Stomach (tissue), 4 donors: Measurements from ENCODE around the gene KLHDC3.

Experiments
- EP300 ChIP-seq: sonication (generic); formaldehyde crosslinking; IDR thresholded peaks from one replicate; pipeline ENCODE4 v1.6.1; 2017; ENCODE audit warnings: antibody characterized with exemption
- POLR2A ChIP-seq, 4 donors: fragments of 450-650 bp; IDR thresholded peaks; one replicate each; pipeline ENCODE4 v1.6.1; 2016; ENCODE audit warnings: antibody characterized with exemption in 4 of 4, control low read depth in 2 of 4, mild to moderate bottlenecking in 1 of 4, moderate library complexity in 1 of 4
- POLR2AphosphoS5 ChIP-seq, 3 donors: sonication (generic); formaldehyde crosslinking; IDR thresholded peaks; one replicate each; pipeline ENCODE4 v1.6.1; 2016; ENCODE audit warnings: antibody characterized with exemption in 3 of 3
- TF ChIP-seq, protein P1 (sequence below), 7 experiments: fragments of 450-650 bp in 4 of 7; fragments of 200-600 bp in 3 of 7; sonication (generic) in 3 of 7; IDR thresholded peaks; one replicate each; pipeline ENCODE4 v1.5.1; 2016 to 2019; ENCODE audit warnings: antibody characterized with exemption in 7 of 7, control low read depth in 2 of 7, mild to moderate bottlenecking in 1 of 7

DNA sequence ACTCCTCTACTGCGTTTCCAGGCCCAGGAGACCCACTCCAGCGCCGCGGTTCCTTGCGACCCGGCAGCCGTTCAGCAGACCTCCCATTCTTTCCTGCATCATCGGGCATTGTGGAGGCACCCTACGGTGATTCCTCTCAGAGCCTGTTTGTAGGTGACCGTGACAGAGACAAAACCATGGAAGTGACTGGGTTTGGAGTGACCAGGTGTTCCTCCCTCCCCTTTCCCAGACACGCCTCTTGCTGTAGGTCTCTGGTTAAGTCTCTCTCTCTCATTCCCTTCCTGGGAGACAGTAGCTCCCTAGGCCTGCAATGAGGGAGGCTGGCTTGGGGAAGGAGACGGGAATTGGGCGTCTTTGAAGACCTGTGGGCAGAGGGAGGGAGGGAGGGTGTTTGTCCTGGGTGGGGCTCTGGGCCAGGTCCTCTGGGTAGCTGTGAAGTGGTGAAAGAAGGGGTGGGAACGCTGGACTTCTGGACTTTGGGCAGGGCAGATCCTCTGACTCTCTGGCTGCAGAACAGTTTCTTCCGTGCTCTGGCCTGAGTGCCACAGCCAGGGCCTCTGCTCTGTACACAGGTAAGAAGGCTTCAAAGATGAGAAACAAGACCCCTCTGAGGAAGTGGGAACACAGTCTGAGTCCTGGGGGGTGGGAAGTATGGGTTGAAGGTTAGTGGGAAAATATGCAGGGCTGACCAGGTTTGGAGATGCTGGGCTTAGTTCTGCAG lies 46.1 kb downstream of the KLHDC3 start:
- TF ChIP-seq, protein P1, sequence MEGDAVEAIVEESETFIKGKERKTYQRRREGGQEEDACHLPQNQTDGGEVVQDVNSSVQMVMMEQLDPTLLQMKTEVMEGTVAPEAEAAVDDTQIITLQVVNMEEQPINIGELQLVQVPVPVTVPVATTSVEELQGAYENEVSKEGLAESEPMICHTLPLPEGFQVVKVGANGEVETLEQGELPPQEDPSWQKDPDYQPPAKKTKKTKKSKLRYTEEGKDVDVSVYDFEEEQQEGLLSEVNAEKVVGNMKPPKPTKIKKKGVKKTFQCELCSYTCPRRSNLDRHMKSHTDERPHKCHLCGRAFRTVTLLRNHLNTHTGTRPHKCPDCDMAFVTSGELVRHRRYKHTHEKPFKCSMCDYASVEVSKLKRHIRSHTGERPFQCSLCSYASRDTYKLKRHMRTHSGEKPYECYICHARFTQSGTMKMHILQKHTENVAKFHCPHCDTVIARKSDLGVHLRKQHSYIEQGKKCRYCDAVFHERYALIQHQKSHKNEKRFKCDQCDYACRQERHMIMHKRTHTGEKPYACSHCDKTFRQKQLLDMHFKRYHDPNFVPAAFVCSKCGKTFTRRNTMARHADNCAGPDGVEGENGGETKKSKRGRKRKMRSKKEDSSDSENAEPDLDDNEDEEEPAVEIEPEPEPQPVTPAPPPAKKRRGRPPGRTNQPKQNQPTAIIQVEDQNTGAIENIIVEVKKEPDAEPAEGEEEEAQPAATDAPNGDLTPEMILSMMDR (IDR thresholded peaks at IDR 0.05) = no peak
- TF ChIP-seq EP300 (no peak), POLR2A (IDR thresholded peaks at IDR 0.05) (no peak), POLR2AphosphoS5 (IDR thresholded peaks at IDR 0.05) (peak in 2 of 3 donors; percentile 5 to 52)
